Ectodermal cell (in vitro differentiated cells): Measurements from ENCODE around the gene RAI1.

Source experiments
- H3K27ac ChIP-seq: 2 replicates; pipeline ENCODE4 v1.7.0; 2013; ENCODE audit warnings: mild to moderate bottlenecking, low read depth, low read length; ENCODE audit not compliant: insufficient read depth, poor library complexity, severe bottlenecking
- H3K27me3 ChIP-seq: 2 replicates; pipeline ENCODE4 v1.7.0; 2013; ENCODE audit warnings: mild to moderate bottlenecking, low read length; ENCODE audit not compliant: insufficient read depth, control insufficient read depth, poor library complexity, severe bottlenecking
- H3K36me3 ChIP-seq: one replicate; pipeline ENCODE4 v1.7.0; 2013; ENCODE audit warnings: low read length; ENCODE audit not compliant: control insufficient read depth, insufficient read depth
- H3K4me1 ChIP-seq: one replicate; pipeline ENCODE4 v1.7.0; 2013; ENCODE audit warnings: low read length; ENCODE audit not compliant: control insufficient read depth, insufficient read depth
- H3K4me3 ChIP-seq: 2 replicates; pipeline ENCODE4 v1.7.0; 2013; ENCODE audit warnings: low read depth, low read length, control low read depth; ENCODE audit not compliant: insufficient read depth
- H3K9me3 ChIP-seq: 2 replicates; pipeline ENCODE4 v1.7.0; 2013; ENCODE audit warnings: mild to moderate bottlenecking, low read length, moderate library complexity; ENCODE audit not compliant: control insufficient read depth
- WGBS, 2 experiments: methylation state at CpG; one replicate each; pipeline ENCODE4 v1.1.7; 2013; ENCODE audit warnings: missing lambda C conversion rate in 2 of 2; 5-methylcytosine and 5-hydroxymethylcytosine counted together

RAI1 gene

DNA sequence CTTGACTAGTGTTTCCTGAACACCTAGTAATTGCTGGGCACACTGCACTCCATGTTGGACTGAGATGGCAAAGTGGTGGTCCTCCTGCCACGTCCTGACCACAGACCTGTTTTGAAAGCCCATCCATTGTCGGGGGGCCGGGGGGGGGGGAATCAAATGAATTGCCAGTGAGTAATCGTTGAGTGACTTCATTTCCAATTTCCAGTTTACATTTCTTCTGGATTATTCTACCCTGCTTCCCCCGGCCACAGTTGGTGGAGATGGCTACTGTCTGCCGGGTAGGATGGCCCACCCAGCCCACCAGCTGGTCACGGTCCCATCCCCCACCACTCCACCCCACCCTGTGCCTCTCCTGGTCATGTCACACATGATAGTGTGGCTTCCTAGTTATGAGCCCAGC lies 18.2 kb downstream of the RAI1 start:
- whole genome bisulfite sequencing, 2 experiments = 33 to 35% methylated on average over 7 of the region's 7 CpGs
- peaks cover 88% of the 10 kb centered on the region for H3K27me3 ChIP-seq
- H3K4me3 ChIP-seq = no peak overlapping the region
- H3K4me1 ChIP-seq = peaks cover 43% of the 10 kb centered on the region
- H3K27ac ChIP-seq = no peak overlapping the region
- H3K9me3 ChIP-seq = no peaks in the 10 kb centered on the region
- no peaks in the 10 kb centered on the region for H3K36me3 ChIP-seq

DNA sequence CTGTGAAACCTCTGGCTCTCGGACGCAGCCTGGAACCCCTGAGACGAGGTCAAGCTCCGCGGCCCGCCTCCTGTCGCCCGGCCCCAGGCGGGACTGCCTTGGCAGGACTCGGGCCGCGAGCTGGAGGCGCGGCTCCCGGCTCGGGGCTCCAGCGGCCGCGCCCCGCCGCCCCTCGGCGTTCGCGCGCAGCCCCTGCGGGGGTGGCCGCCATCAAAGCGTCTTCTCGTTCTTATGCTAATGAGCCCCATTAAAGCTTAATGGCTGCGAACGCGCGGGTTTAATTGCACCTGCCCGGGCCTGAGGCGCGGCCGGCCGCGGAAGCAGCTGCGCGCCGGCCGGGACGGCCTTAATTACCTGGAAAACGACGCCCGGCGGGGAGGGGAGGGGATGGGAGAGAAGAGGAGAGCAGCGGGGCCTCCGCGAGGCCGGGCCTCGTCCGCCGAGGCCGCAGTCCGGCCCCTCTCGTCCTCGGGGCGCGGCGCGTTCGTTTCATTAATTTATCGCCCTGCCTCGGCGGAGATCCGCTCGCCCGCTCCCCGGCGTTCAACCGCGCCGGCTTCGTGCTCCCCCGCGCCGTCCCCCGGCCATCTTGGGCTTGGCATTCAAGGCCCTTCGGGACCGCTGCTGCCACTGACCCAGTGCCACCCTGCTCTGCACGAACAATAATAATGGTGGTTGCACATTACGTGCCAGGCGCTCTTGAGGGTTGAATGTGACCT lies 19.2 kb downstream of the RAI1 start:
- WGBS, 2 experiments = 1% methylated on average over 86 of the region's 86 CpGs
- Histone ChIP-seq H3K27me3 (peaks cover 88% of the 10 kb centered on the region), H3K4me3 (peak overlapping the region; percentile 24), H3K4me1 (peaks cover 38% of the 10 kb centered on the region), H3K36me3 (no peaks in the 10 kb centered on the region), H3K27ac (no peak overlapping the region), H3K9me3 (no peaks in the 10 kb centered on the region)

- Histone ChIP-seq H3K36me3 (no peaks in the 10 kb centered on the region), H3K27me3 (peaks cover 84% of the 10 kb centered on the region), H3K4me1 (peaks cover 37% of the 10 kb centered on the region), H3K4me3 (no peak overlapping the region), H3K9me3 (no peaks in the 10 kb centered on the region), H3K27ac (no peak overlapping the region)
- WGBS, 2 experiments = 12 to 16% methylated on average over 2 of the region's 2 CpGs
Observed at GRCh38 chr17:17701112-17701511, 19.9 kb downstream of the RAI1 start.

DNA sequence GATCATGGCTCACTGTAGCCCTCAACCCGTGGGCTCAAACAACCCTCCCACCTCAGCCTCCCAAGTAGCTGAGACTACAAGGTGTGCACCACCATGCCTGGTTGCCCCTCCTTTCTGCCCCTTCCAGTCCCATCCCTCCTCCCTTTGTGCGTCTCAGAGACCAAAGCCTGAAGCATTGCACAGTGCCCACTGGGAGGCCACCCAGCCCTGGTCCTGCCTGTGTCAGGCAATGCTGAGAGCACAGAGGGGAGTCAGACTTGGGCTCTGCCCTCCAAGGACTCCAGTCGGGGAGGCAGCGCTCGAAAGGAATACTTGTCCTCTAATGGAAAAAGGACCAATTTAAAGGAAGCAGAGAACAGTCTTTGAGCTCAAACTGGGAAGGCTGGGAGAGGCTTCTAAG lies 20.4 kb downstream of the RAI1 start:
- Histone ChIP-seq H3K27me3 (peaks cover 78% of the 10 kb centered on the region), H3K36me3 (no peaks in the 10 kb centered on the region), H3K4me3 (no peak overlapping the region), H3K27ac (no peak overlapping the region), H3K9me3 (no peaks in the 10 kb centered on the region), H3K4me1 (peaks cover 37% of the 10 kb centered on the region)
- WGBS, 2 experiments = 27% methylated on average over 5 of the region's 5 CpGs

DNA sequence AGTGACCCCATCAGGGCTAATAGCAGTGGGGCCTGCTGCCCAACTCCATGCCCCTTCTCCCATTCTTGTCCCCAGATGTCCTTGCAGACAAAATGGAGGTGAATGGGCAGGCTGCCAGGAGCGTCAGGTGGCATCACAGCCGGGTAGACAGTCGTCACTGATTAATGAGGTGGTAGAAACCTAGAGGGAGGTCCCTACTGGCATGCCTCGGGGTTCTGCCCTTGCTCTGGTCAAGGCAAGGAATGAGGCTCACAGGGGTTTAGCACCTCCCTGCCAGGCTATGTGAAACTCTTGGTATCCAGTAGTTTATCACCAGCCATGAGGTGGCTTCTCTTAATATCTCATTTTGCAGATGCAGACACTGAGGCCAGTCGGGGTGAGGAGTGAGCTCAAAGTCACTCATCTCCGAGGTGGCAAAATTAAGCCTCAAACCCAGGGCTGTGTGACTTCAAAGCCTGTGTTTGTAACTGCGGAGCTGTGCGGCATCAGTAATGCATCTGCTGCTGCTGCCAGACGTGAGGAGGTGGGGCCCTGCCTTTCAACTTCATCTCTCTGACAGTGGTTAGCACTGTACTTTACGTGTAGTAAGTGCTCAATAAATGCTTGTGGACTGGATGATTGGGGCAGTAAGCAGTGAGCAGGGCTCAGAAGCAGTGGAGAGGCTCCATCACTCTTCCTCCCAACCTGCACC lies 21.3 kb downstream of the RAI1 start:
- Histone ChIP-seq H3K4me3 (no peak overlapping the region), H3K27me3 (peaks cover 69% of the 10 kb centered on the region), H3K4me1 (peaks cover 37% of the 10 kb centered on the region), H3K9me3 (no peaks in the 10 kb centered on the region), H3K27ac (no peak overlapping the region), H3K36me3 (no peaks in the 10 kb centered on the region)
- WGBS, 2 experiments = 76 to 79% methylated on average over 10 of the region's 10 CpGs

DNA sequence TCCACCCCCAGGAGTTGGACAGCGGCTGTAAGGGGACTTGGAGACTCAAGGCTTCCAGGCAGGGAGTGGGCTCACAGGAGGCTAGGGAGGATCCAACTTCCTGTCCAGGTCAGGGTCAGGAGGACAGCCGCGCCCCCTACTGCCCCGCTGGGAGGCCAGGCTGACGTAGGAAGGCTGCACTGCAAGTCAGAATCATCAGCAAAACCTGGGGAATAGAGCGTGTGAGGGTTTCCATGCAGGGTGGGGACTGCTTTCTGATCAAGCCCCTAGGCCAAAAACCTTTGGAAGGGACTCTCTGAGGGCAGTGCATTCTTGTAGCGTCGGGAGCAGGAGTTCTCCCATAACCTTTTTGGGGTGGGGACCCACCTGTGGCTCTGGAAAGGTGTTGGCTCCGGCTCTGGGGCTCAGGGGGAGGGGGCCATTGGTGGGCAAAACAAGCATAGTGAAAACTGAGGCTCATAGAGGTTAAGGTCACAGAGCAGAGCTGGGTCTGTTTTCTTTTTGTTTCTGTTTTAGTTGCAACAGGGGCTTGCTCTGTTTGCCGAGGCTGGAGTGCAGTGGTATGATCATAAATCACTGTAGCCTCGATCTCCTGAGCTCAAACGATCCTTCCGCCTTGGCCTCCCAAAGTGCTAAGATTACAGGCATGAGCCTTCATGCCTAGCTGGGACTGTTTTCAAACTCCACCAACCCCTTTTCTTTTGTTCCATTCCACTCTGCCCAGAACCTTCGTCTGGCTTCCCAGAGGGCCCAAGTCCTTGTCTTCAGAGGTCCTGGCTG lies 22.1 kb downstream of the RAI1 start:
- Histone ChIP-seq H3K36me3 (no peaks in the 10 kb centered on the region), H3K4me1 (peaks cover 31% of the 10 kb centered on the region), H3K4me3 (no peak overlapping the region), H3K27me3 (peaks cover 62% of the 10 kb centered on the region), H3K27ac (no peak overlapping the region), H3K9me3 (no peaks in the 10 kb centered on the region)
- WGBS, 2 experiments = 53 to 54% methylated on average over 14 of the region's 14 CpGs

GRCh38 chr17:17704931-17705330 lies 23.7 kb downstream of the RAI1 start:
- Histone ChIP-seq H3K4me3 (no peak overlapping the region), H3K27ac (no peak overlapping the region), H3K27me3 (peaks cover 46% of the 10 kb centered on the region), H3K4me1 (peaks cover 33% of the 10 kb centered on the region), H3K36me3 (no peaks in the 10 kb centered on the region), H3K9me3 (no peaks in the 10 kb centered on the region)
- 92 to 96% methylated on average over 2 of the region's 2 CpGs for WGBS, 2 experiments

DNA sequence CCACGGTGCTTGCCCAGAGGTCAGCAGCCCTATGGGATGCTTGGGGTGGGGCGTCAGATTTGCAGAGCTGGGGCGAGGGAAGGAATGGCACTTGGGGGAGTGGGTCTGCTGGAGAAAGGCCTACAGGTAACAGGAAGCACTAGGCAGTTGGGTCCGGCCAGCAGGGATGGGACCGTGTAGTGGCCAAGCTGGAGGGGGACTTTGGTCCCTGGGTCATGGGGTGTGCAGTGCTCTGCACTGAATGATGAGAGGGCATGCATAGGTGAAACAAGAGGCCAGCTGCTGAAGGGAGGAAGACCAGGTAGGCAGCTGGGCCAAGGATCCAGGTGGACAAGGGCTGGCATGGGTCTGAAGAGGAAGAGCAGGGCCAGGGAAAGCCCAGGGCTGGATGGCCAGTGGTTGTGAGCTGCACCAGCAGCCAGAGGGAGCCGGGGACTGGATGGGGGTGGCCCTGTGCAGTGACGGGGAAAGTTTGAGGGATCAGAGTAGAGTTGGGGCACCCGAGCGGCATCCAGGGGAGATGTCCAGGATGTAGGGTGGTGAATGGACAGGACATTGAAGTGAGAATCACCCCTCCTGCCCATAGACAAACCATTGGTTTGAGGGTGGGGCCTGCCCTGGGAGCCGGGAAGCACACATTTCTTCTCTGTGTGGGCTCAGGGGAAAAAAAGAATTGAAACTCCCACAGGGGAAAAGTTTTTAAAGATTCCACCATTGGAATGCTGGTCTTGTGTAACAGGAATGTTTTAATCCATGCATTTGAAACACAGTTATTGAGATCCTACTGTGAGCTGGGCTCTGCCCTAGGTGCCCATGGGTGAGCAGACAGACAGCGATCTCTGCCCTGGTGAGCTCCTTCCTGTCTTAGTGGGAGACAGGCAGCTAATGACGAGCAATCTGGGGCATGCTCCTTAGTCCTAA lies 25.1 kb downstream of the RAI1 start:
- H3K9me3 ChIP-seq = no peaks in the 10 kb centered on the region
- peaks cover 32% of the 10 kb centered on the region for H3K27me3 ChIP-seq
- H3K4me3 ChIP-seq = no peak overlapping the region
- 83 to 84% methylated on average over 12 of the region's 12 CpGs for WGBS, 2 experiments
- peaks cover 34% of the 10 kb centered on the region for H3K4me1 ChIP-seq
- H3K36me3 ChIP-seq = no peaks in the 10 kb centered on the region
- no peak overlapping the region for H3K27ac ChIP-seq

- no peak overlapping the region for H3K4me3 ChIP-seq
- peaks cover 36% of the 10 kb centered on the region for H3K4me1 ChIP-seq
- no peaks in the 10 kb centered on the region for H3K9me3 ChIP-seq
- H3K27ac ChIP-seq = no peak overlapping the region
- no peaks in the 10 kb centered on the region for H3K36me3 ChIP-seq
- H3K27me3 ChIP-seq = peaks cover 13% of the 10 kb centered on the region
Observed at GRCh38 chr17:17708295-17708694, 27.0 kb downstream of the RAI1 start.
